ENCODE measurements around the gene OR2A42.
"Not testable (repeated sequence)": the region's sequence is repeated elsewhere in the genome, so short reads cannot be mapped to it uniquely, and the experiment has no call there.

Gene OR2A42

DNA sequence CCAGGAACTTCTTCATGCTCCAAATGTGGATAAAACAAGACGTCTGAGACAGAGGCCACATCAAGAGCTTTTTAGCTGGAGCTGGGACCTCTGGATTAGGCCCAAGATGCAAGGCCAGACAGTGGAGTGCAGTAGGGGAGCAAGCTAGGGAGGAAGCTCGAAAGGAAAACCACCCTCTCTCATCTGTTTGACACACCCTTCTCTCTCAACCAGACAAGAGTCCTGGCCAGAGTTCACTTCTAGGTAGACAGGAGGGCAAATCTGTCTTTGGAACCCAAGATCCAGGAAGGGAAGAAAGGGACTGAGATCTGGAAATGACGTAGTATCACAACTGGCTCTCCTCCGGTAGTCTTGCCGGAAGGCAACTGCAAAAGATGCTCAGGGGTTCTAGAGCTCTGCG, 45.0 kb downstream of the OR2A42 start:
- not testable (repeated sequence) for H3K9me3 Mint-ChIP-seq; H3K27ac Mint-ChIP-seq; H3K36me3 Mint-ChIP-seq (ENCODE audit: low read depth); H3K27me3 Mint-ChIP-seq (ENCODE audit: low read depth); H3K4me3 Mint-ChIP-seq; H3K4me1 Mint-ChIP-seq (ENCODE audit: low read depth)

DNA sequence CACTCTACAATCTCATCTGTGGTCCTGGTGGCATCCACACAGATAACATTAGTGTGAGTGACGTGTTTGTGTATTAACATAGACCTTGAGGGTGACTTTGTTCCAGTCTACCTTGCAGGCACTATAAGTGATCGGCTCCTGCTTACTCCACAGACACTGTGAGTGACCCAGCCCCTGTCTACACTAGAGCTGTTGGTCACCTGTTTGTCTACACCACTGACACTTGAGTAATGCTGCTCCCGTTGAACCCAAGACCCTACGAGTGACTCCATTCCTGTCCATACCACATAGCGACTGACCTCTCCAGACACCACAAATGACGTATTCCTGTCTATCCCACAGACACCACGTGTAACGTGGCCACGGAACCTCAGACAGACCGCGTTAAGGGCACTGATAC, 45.6 kb downstream of the OR2A42 start:
- H3K27me3 Mint-ChIP-seq (ENCODE audit: low read depth); H3K4me3 Mint-ChIP-seq; H3K9me3 Mint-ChIP-seq; H3K4me1 Mint-ChIP-seq (ENCODE audit: low read depth); H3K36me3 Mint-ChIP-seq (ENCODE audit: low read depth); H3K27ac Mint-ChIP-seq: not testable (repeated sequence)

GRCh38 chr7:144188578-144189171, 50.7 kb downstream of the OR2A42 start:
- not testable (repeated sequence) for H3K27me3 Mint-ChIP-seq (ENCODE audit: low read depth); H3K36me3 Mint-ChIP-seq (ENCODE audit: low read depth); H3K27ac Mint-ChIP-seq; H3K4me3 Mint-ChIP-seq; H3K9me3 Mint-ChIP-seq; H3K4me1 Mint-ChIP-seq (ENCODE audit: low read depth)

GRCh38 chr7:144187848-144188247, 51.6 kb downstream of the OR2A42 start:
- H3K27me3 Mint-ChIP-seq (ENCODE audit: low read depth); H3K4me3 Mint-ChIP-seq; H3K27ac Mint-ChIP-seq; H3K36me3 Mint-ChIP-seq (ENCODE audit: low read depth); H3K9me3 Mint-ChIP-seq; H3K4me1 Mint-ChIP-seq (ENCODE audit: low read depth): not testable (repeated sequence)

- not testable (repeated sequence) for H3K4me3 Mint-ChIP-seq; H3K9me3 Mint-ChIP-seq; H3K36me3 Mint-ChIP-seq (ENCODE audit: low read depth); H3K27ac Mint-ChIP-seq; H3K27me3 Mint-ChIP-seq (ENCODE audit: low read depth); H3K4me1 Mint-ChIP-seq (ENCODE audit: low read depth)
Measured at GRCh38 chr7:144183166-144183565, 56.2 kb downstream of the OR2A42 start, which contains the start of gene CTAGE4. TSS of gene CTAGE4 (plus strand) at chr7:144183466. CDS start at chr7:144183504, 38 bp downstream.

DNA sequence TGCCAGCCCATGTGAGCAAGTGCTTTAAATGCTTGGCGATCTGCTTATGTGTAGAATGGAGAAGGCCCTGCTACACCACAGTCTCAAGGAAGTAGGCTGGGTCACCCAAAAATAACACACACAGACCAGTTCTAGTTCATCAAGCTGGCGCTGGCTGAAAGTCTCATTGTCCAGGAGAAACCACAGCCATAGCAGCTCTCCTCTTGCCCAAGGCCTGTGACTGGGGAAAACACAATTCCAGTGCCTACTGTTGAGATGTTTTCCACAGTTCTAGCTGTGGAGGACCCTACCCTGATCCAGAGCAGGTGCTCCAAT, 60.3 kb downstream of the OR2A42 start:
- H3K36me3 Mint-ChIP-seq (ENCODE audit: low read depth); H3K9me3 Mint-ChIP-seq; H3K4me1 Mint-ChIP-seq (ENCODE audit: low read depth); H3K27ac Mint-ChIP-seq; H3K4me3 Mint-ChIP-seq: not testable (repeated sequence)
- peaks cover 12% of the 10 kb centered on the region for H3K27me3 Mint-ChIP-seq (ENCODE audit: low read depth)

DNA sequence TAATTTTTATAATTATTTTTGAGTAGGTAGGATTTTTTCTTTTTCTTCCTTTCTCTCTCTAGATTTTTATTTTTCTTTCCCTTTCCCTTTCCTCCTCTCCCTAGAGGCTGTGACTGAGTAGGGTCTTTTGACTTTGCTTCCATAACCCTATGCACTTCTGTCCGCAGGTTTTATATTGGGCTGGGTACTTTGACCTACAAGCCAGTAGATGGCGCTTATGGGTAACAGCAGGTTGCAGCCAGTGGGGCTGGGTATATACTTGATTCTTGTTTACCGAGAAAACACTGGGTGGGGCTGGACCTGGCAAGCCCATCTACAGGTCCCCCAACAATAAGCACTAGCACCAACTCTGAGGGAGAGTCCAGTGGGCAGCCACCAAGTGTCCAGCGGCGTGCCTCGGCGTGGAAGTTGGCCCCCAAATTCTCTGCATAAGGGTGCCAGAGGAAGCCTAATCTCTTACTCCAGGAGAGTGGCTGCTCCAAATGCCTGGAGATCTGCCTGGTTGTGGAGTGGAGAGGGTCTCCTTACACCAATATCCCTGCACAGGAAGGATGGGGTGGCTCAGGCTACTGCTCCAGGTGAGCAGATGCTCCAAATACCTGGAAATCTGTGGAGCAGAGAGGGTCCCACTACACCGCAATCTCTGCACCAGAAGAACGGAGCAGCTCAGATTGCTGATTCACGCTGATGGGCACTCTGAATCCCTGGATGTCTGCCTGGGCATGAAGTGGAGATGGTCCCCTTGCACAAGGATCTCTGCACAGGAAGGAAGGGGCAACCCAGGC, 60.8 kb downstream of the OR2A42 start:
- H3K27me3 Mint-ChIP-seq (ENCODE audit: low read depth): peaks cover 12% of the 10 kb centered on the region
- not testable (repeated sequence) for H3K4me1 Mint-ChIP-seq (ENCODE audit: low read depth); H3K36me3 Mint-ChIP-seq (ENCODE audit: low read depth); H3K27ac Mint-ChIP-seq; H3K4me3 Mint-ChIP-seq; H3K9me3 Mint-ChIP-seq
